Suprapubic skin (tissue), 4 donors: Measurements from ENCODE around the gene NOX3. TPM values are rescaled to one million over a fixed set of nuclear protein-coding genes. Genes with fewer than 3 reads are reported as not detected.

Source experiments
- DNase-seq, 2 donors: peaks; one replicate each; pipeline ENCODE4 v3.0.0-alpha.2; 2019; ENCODE audit warnings: low spot score in 2 of 2
- H3K27ac ChIP-seq: fragments of 200-600 bp; sonication (generic); one replicate; pipeline ENCODE4 v1.5.1; 2019
- H3K27me3 ChIP-seq: fragments of 200-600 bp; sonication (generic); one replicate; pipeline ENCODE4 v1.5.1; 2019
- H3K36me3 ChIP-seq: fragments of 200-600 bp; sonication (generic); one replicate; pipeline ENCODE4 v1.5.1; 2019
- H3K4me1 ChIP-seq: fragments of 200-600 bp; sonication (generic); one replicate; pipeline ENCODE4 v1.5.1; 2019
- H3K4me3 ChIP-seq: fragments of 200-600 bp; sonication (generic); one replicate; pipeline ENCODE4 v1.5.1; 2019; ENCODE audit warnings: mild to moderate bottlenecking
- H3K9me3 ChIP-seq: fragments of 200-600 bp; sonication (generic); one replicate; pipeline ENCODE4 v1.5.1; 2019
- CTCF ChIP-seq, 2 donors: fragments of 200-600 bp in 1 of 2; fragments of 450-650 bp in 1 of 2; sonication (generic) in 1 of 2; IDR thresholded peaks; one replicate each; pipeline ENCODE4 v1.5.1; 2016 to 2019; ENCODE audit warnings: antibody characterized with exemption in 2 of 2, mild to moderate bottlenecking in 1 of 2, moderate library complexity in 1 of 2
- EP300 ChIP-seq: sonication (generic); formaldehyde crosslinking; IDR thresholded peaks from one replicate; pipeline ENCODE4 v1.6.1; 2017; ENCODE audit warnings: antibody characterized with exemption
- POLR2A ChIP-seq, 2 donors: fragments of 450-650 bp; IDR thresholded peaks; one replicate each; pipeline ENCODE4 v1.6.1; 2017; ENCODE audit warnings: antibody characterized with exemption in 2 of 2, mild to moderate bottlenecking in 2 of 2, moderate library complexity in 2 of 2
- POLR2AphosphoS5 ChIP-seq, 3 donors: sonication (generic); formaldehyde crosslinking; IDR thresholded peaks; one replicate each; pipeline ENCODE4 v1.6.1; 2017; ENCODE audit warnings: antibody characterized with exemption in 3 of 3
- WGBS: methylation state at CpG from one replicate; pipeline ENCODE4 v1.1.5; 2018; 5-methylcytosine and 5-hydroxymethylcytosine counted together
- total RNA-seq, 4 donors: library from RNA; depleted of rRNA; stranded (reverse); fragments of >200 nt; gene quantifications; one replicate each; pipeline ENCODE4 v1.1.0, GENCODE V29; 2016

The NOX3 gene
- total RNA-seq, 4 donors from 2014 or later = not detected

GRCh38 chr6:155404937-155405336 is 50.7 kb downstream of the NOX3 start:
- TF ChIP-seq EP300 (no peak), CTCF (IDR thresholded peaks at IDR 0.05) (no peak), POLR2A (IDR thresholded peaks at IDR 0.05) (no peak), POLR2AphosphoS5 (IDR thresholded peaks at IDR 0.05) (no peak)
- H3K9me3 ChIP-seq = no peaks in the 10 kb centered on the region
- no peak overlapping the region for H3K27ac ChIP-seq
- 77% methylated on average over 3 of the region's 3 CpGs for WGBS
- no peaks in the 10 kb centered on the region for H3K4me1 ChIP-seq
- H3K27me3 ChIP-seq = peaks cover 7% of the 10 kb centered on the region
- H3K36me3 ChIP-seq = no peaks in the 10 kb centered on the region
- no peak overlapping the region for H3K4me3 ChIP-seq
- DNase-seq = no peak

- WGBS = 72% methylated on average over 7 of the region's 7 CpGs
- H3K27ac ChIP-seq = no peak overlapping the region
Observed at GRCh38 chr6:155402656-155403304, 52.9 kb downstream of the NOX3 start.

GRCh38 chr6:155400654-155400965 is 55.0 kb downstream of the NOX3 start:
- Histone ChIP-seq H3K9me3 (no peaks in the 10 kb centered on the region), H3K27me3 (peaks cover 1% of the 10 kb centered on the region), H3K27ac (no peak overlapping the region), H3K4me1 (no peaks in the 10 kb centered on the region), H3K4me3 (no peak overlapping the region), H3K36me3 (no peaks in the 10 kb centered on the region)
- no peak for DNase-seq
- TF ChIP-seq POLR2A (IDR thresholded peaks at IDR 0.05) (no peak), CTCF (IDR thresholded peaks at IDR 0.05) (no peak), POLR2AphosphoS5 (IDR thresholded peaks at IDR 0.05) (no peak), EP300 (no peak)
- WGBS = 75% methylated on average over 2 of the region's 2 CpGs

More at GRCh38 chr6:155402656-155403304, 52.9 kb downstream of the NOX3 start:
- Histone ChIP-seq H3K36me3 (no peaks in the 10 kb centered on the region), H3K9me3 (no peaks in the 10 kb centered on the region), H3K4me3 (no peak overlapping the region), H3K27me3 (peaks cover 7% of the 10 kb centered on the region), H3K4me1 (no peaks in the 10 kb centered on the region)
- no peak for DNase-seq
- TF ChIP-seq CTCF (IDR thresholded peaks at IDR 0.05) (no peak), EP300 (no peak)

- no peak for DNase-seq
- H3K4me1 ChIP-seq = no peaks in the 10 kb centered on the region
- H3K36me3 ChIP-seq = no peaks in the 10 kb centered on the region
- TF ChIP-seq CTCF (IDR thresholded peaks at IDR 0.05) (no peak), POLR2AphosphoS5 (IDR thresholded peaks at IDR 0.05) (no peak), POLR2A (IDR thresholded peaks at IDR 0.05) (no peak), EP300 (no peak)
- no peak overlapping the region for H3K27ac ChIP-seq
- no peaks in the 10 kb centered on the region for H3K27me3 ChIP-seq
- 78% methylated on average over 15 of the region's 15 CpGs for WGBS
- H3K4me3 ChIP-seq = no peak overlapping the region
- no peaks in the 10 kb centered on the region for H3K9me3 ChIP-seq
Observed at GRCh38 chr6:155399745-155400653, 55.6 kb downstream of the NOX3 start.

- Histone ChIP-seq H3K9me3 (no peaks in the 10 kb centered on the region), H3K27ac (no peak overlapping the region), H3K4me3 (no peak overlapping the region), H3K4me1 (no peaks in the 10 kb centered on the region), H3K36me3 (no peaks in the 10 kb centered on the region), H3K27me3 (no peaks in the 10 kb centered on the region)
- no peak for TF ChIP-seq POLR2A (IDR thresholded peaks at IDR 0.05)
- TF ChIP-seq EP300 = no peak
- no peak for TF ChIP-seq POLR2AphosphoS5 (IDR thresholded peaks at IDR 0.05)
- WGBS = 63% methylated on average over 5 of the region's 5 CpGs
- no peak for DNase-seq
Observed at GRCh38 chr6:155399062-155399744, 56.4 kb downstream of the NOX3 start.
